Esophagus squamous epithelium (tissue), 5 donors: ENCODE results near the gene EID3. TPM values are rescaled to one million over a fixed set of nuclear protein-coding genes. Genes with fewer than 3 reads are reported as not detected.
"Not testable (repeated sequence)": the region's sequence is repeated elsewhere in the genome, so short reads cannot be mapped to it uniquely, and the experiment has no call there.

Source experiments
- DNase-seq: peaks from one replicate; lab custom pipeline; 2025; lab: John Stamatoyannopoulos, UW
- H3K27ac ChIP-seq, 4 donors: fragments of 200-600 bp; sonication (generic); one replicate each; pipeline ENCODE4 v1.5.1; 2016 to 2019; ENCODE audit warnings: mild to moderate bottlenecking in 1 of 4
- H3K27me3 ChIP-seq, 4 donors: fragments of 200-600 bp; sonication (generic); 1 replicate in 3 of 4; 2 replicates in 1 of 4; pipeline versions ENCODE4 v1.5.1 to v1.6.0; 2017 to 2021; ENCODE audit warnings: antibody characterized with exemption in 1 of 4
- H3K36me3 ChIP-seq, 3 donors: fragments of 200-600 bp; sonication (generic); one replicate each; pipeline ENCODE4 v1.5.1; 2016 to 2019
- H3K4me1 ChIP-seq, 3 donors: fragments of 200-600 bp; sonication (generic); one replicate each; pipeline ENCODE4 v1.5.1; 2017 to 2019
- H3K4me3 ChIP-seq, 4 donors: fragments of 200-600 bp; sonication (generic); 1 replicate in 3 of 4; 2 replicates in 1 of 4; pipeline ENCODE4 v1.5.1; 2016 to 2019; ENCODE audit warnings: mild to moderate bottlenecking in 2 of 4, moderate library complexity in 1 of 4
- H3K9me3 ChIP-seq, 3 donors: fragments of 200-600 bp; sonication (generic); one replicate each; pipeline ENCODE4 v1.5.1; 2016 to 2019
- CTCF ChIP-seq, 6 experiments: fragments of 450-650 bp in 4 of 6; fragments of 200-600 bp in 2 of 6; sonication (generic) in 2 of 6; IDR thresholded peaks; one replicate each; pipeline ENCODE4 v1.5.1; 2016 to 2019; ENCODE audit warnings: antibody characterized with exemption in 6 of 6, mild to moderate bottlenecking in 4 of 6, moderate library complexity in 4 of 6
- POLR2A ChIP-seq, 4 donors: fragments of 450-650 bp; IDR thresholded peaks; one replicate each; pipeline ENCODE4 v1.6.1; 2017; ENCODE audit warnings: antibody characterized with exemption in 4 of 4, mild to moderate bottlenecking in 4 of 4, moderate library complexity in 3 of 4
- WGBS, 2 donors: methylation state at CpG; one replicate each; pipeline ENCODE4 v1.1.5; 2018; 5-methylcytosine and 5-hydroxymethylcytosine counted together
- intact Hi-C: fragments of 100-400 bp; cut with DNase I; formaldehyde crosslinking; loops from one replicate; pipeline ENCODE4 v1.15.0; 2022
- total RNA-seq, 4 donors: library from RNA; depleted of rRNA; stranded (reverse); fragments of >200 nt; gene quantifications; one replicate each; pipeline ENCODE4 v1.1.0, GENCODE V29; 2016
- donor health status: DM: yes; HTN: yes; CAD: no.

The EID3 gene
- total RNA-seq, 4 donors from 2014 or later: 1.8 to 17.1 (median 7.0) TPM

- peaks cover 17 to 100% (median 60%) of the 10 kb centered on the region in 3 donors for H3K36me3 ChIP-seq
- no peak for DNase-seq
- peaks cover 0 to 6% (median 0%) of the 10 kb centered on the region in 3 donors for H3K4me1 ChIP-seq
- H3K27me3 ChIP-seq: no peaks in the 10 kb centered on the region
- H3K9me3 ChIP-seq: no peaks in the 10 kb centered on the region
- intact Hi-C loops: no loop called here
- H3K4me3 ChIP-seq: no peak overlapping the region
- WGBS, 2 donors: 91 to 93% methylated on average over 6 to 7 of the region's 7 CpGs
- no peak overlapping the region for H3K27ac ChIP-seq
- no peak for TF ChIP-seq POLR2A (IDR thresholded peaks at IDR 0.05)
- no peak for TF ChIP-seq CTCF (IDR thresholded peaks at IDR 0.05)
Observed at GRCh38 chr12:104317538-104318210, 14.1 kb downstream of the EID3 start.

GRCh38 chr12:104319028-104319427, 15.5 kb downstream of the EID3 start:
- Histone ChIP-seq H3K27me3 (no peaks in the 10 kb centered on the region), H3K4me3 (no peak overlapping the region), H3K27ac (no peak overlapping the region), H3K4me1 (peaks cover 0 to 4% (median 0%) of the 10 kb centered on the region in 3 donors), H3K9me3 (no peaks in the 10 kb centered on the region), H3K36me3 (peaks cover 13 to 91% (median 52%) of the 10 kb centered on the region in 3 donors)
- intact Hi-C loops: no loop called here
- 75 to 87% methylated on average over 1 of the region's 1 CpG for WGBS, 2 donors
- TF ChIP-seq CTCF (IDR thresholded peaks at IDR 0.05): no peak
- TF ChIP-seq POLR2A (IDR thresholded peaks at IDR 0.05): no peak
- no peak for DNase-seq

GRCh38 chr12:104319918-104320626, 16.5 kb downstream of the EID3 start:
- H3K27ac ChIP-seq: no peak overlapping the region
- intact Hi-C loops: no loop called here
- H3K4me1 ChIP-seq: no peaks in the 10 kb centered on the region
- 64 to 83% methylated on average over 1 of the region's 1 CpG for WGBS, 2 donors
- peaks cover 10 to 91% (median 47%) of the 10 kb centered on the region in 3 donors for H3K36me3 ChIP-seq
- no peak for DNase-seq
- H3K9me3 ChIP-seq: no peaks in the 10 kb centered on the region
- H3K27me3 ChIP-seq: no peaks in the 10 kb centered on the region
- H3K4me3 ChIP-seq: no peak overlapping the region
- no peak for TF ChIP-seq POLR2A (IDR thresholded peaks at IDR 0.05)
- no peak for TF ChIP-seq CTCF (IDR thresholded peaks at IDR 0.05)

GRCh38 chr12:104320627-104321024, 17.1 kb downstream of the EID3 start:
- DNase-seq: no peak
- no peak overlapping the region for H3K4me3 ChIP-seq
- H3K27me3 ChIP-seq: no peaks in the 10 kb centered on the region
- intact Hi-C loops: no loop called here
- H3K9me3 ChIP-seq: no peaks in the 10 kb centered on the region
- H3K36me3 ChIP-seq: peaks cover 10 to 91% (median 47%) of the 10 kb centered on the region in 3 donors
- H3K4me1 ChIP-seq: no peaks in the 10 kb centered on the region
- no peak for TF ChIP-seq POLR2A (IDR thresholded peaks at IDR 0.05)
- H3K27ac ChIP-seq: no peak overlapping the region

GRCh38 chr12:104321949-104322348, 18.4 kb downstream of the EID3 start:
- H3K36me3 ChIP-seq: peaks cover 10 to 91% (median 53%) of the 10 kb centered on the region in 3 donors

GRCh38 chr12:104322533-104322932, 19.0 kb downstream of the EID3 start:
- H3K27ac ChIP-seq, DNase-seq, intact Hi-C loops, H3K4me3 ChIP-seq, H3K4me1 ChIP-seq, H3K27me3 ChIP-seq, H3K9me3 ChIP-seq: not testable (repeated sequence)
- peaks cover 10 to 91% (median 57%) of the 10 kb centered on the region in 3 donors for H3K36me3 ChIP-seq
- 96 to 100% methylated on average over 1 to 2 of the region's 2 CpGs for WGBS, 2 donors

More at GRCh38 chr12:104321949-104322348, 18.4 kb downstream of the EID3 start:
- no peaks in the 10 kb centered on the region for H3K9me3 ChIP-seq
- intact Hi-C loops: no loop called here
- no peak overlapping the region for H3K4me3 ChIP-seq
- 93 to 95% methylated on average over 1 of the region's 1 CpG for WGBS, 2 donors
- H3K27ac ChIP-seq: no peak overlapping the region
- H3K4me1 ChIP-seq: no peaks in the 10 kb centered on the region
- no peak for DNase-seq
- no peaks in the 10 kb centered on the region for H3K27me3 ChIP-seq
- TF ChIP-seq POLR2A (IDR thresholded peaks at IDR 0.05) (no peak), CTCF (IDR thresholded peaks at IDR 0.05) (no peak)
